GM21528 (cell line): ENCODE data around the gene SESN2.

Experiments used
- ATAC-seq: cut with Tn5 transposase; IDR thresholded peaks from one replicate; pipeline ENCODE4 v1.9.1; 2021; ENCODE audit warnings: mild to moderate bottlenecking, moderate library complexity; ENCODE audit not compliant: unreplicated experiment, low FRiP score

Gene SESN2

DNA sequence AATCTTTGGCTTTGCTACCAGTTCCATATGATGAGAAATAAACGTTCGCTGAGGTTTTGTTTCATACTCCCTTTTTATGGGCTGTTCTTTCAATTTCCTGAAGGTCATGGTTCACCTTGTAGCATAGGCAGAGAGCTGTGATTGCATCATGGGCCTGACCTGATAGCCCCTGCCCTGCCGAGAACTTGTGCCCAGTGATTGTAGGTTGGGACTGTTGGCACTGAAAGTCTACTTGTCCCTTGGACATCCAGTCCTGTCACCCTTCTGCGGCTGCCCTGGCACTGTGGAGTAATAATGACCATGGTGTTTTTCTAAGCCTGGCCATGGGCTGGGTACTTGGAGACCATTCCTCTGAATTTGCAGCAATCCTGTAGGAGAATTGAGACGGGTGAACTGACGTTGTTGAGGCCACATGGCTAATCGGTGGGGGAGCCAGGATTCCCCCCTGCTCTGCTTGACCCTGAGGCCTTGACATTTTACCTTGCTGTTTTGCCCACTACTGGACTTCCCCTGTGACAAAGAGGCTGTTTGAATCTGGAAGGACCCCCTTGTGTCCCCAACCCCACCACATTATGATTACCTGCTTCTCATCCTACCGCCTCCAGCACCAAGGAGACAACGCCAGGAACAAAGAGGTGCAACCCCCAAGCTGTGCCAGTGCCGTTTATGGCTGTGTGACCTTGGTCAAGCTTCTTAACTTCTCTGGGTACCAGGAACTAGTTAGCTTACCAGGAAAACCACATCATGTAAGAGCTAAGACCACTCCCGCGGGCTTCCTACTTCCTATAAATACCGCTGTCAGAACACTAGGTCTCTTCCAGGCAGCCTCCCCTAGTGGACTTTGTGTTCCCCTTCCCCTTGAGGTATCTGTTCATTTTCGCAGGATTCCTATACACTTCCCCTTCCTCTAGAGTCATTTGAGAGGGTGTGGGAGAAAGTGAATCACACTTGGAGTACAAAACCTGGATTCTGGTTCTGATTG, 23.4 kb downstream of the SESN2 start:
- no peak for ATAC-seq

DNA sequence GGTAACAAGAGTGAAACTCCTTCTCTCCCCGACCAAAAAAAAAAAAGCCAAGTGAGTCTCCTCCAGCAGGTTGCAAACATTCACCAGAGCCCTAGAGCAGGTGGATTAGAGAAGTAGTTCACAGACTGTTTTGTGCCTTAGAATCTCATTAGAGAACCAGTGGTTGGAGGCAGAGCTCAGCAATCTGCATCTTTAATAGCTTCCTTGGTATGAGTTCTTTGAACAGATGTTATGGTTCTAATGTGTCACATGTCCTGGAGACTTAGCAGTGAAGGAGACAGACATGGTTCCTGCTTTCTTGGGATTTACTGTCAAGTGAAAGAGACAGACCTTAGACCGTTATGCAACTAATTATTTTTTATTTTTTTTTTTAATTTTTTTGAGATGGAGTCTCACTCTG, 26.8 kb downstream of the SESN2 start:
- no peak for ATAC-seq

DNA sequence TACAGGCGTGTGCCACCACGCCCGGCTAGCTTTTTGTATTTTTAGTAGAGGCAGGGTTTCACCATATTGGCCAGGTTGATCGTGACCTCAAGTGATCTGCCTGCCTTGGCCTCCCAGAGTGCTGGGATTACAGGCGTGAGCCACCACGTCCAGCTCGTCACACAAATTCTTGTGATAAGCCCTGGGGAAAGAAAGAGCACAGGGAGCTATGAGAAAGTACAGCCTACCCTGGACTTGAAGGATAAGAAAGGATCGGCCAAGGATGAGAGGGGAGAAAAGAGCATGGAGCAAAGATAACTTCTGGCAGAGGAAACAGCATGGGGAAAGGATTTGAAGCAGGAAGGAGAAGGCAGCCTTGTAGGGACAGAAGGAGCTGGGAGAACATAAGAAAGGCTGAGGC, 29.2 kb downstream of the SESN2 start:
- ATAC-seq = no peak

DNA sequence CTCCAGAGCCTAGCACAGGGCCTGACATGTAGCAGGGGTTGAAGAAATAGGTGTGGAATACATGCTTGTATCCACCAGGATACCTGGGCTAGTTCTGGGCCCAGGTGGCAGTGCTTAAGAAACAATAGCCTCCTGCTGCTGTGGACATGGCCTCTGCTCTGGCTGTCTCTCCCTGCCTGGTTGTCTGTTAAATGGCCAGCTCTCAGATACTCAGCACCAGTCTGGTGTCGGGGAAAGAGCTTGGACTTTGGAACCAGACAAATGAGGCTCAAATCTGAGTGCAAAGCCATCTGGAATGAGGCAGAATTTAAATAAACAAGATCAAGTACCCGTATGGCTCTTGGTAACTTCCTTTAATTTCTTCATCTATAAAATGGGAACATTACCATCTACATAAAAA, 31.5 kb downstream of the SESN2 start:
- no peak for ATAC-seq

DNA sequence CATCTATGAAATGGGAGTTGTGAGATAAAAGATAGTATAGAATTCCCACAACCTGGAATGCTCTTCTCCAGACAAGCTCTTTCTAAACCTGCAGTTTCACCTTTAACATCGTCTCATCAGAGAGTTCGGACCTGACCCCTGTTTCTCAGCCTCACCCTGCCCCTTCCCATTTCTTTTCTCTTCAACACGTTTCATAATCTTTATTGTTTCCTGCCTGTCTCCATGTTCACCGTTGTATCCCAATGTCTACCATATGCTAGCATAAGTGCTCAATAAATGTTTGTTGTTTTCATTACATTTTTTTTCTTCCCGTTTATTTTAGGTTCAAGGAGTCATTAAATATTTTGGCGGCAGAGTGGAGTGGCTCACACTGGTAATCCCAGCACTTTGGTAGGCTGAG, 32.4 kb downstream of the SESN2 start:
- ATAC-seq = no peak

DNA sequence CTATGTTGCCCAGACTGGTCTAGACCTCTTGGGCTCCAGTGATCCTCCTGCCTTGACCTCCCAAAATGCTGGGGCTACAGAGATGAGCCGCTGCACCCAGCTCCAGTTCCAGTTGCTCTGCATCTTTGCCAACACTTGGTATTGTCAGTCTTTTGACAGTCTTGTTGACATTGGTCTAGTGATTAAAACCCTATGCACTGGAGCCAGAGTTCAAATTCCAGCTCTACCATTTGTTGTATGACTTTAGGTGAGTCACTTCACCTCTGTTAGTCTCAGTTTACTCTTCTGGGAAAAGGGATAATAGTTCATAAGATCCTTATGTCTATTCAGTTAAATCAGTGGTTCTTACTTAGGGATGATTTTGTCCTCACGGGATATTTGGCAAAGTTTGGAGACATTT, 36.6 kb downstream of the SESN2 start:
- no peak for ATAC-seq

DNA sequence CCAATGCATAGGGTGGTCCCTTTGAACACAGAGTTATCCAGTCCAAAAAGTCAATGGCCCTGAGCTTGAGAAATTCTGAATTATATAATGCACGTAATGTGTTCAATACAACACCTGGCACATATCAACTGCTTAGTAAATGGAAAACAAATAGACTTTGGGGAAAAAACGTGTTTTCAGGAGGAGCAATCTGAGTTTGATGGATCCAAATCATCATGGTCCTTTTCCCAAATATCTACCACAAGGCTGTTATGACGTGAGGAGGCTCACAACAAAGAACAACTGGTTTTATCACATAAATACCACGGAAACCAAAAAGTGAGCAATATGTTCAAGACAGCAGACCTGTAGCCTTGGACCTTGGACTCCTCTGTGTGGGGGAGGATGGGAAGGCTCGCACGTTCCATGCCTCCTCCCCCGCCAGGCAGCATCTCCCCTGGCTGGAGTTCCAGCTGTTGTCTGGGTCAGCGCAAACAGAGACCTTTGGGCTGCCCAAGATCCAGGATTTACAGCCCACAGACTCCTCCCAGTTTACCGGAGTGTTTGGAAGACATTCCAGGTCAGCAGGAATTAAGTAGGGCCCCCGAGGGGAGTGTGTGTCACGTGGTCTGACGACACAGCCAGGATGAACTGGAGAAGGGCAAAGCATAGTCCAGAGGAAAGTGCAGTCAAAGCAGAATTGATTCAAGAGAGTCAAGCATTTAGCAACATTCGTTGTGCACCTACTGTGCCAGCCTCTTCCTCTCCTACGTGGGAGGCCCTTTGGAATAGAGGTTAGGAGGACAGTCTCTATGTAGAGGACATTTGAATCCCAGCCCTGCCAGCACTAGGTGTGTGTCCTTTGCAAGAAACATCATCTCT, 37.3 kb downstream of the SESN2 start:
- ATAC-seq = no peak

DNA sequence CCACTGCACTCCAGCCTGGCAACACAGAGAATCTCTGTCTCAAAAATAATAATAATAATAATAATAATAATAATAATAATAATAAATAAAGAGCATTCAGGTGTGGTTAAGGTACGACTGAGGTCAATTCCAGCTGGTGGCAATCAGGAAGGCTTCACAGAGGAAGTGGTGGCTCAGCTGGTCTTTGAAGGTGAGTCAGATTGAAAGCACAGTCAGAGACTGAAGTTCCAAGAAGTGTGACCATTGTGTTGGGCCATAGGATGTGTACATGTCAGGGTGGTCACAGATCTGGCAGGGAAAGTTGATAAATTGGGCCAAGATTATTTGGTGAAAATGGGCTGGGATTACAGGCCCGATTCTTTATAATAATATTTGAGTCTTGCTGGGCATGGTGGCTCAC, 38.5 kb downstream of the SESN2 start:
- ATAC-seq = no peak

DNA sequence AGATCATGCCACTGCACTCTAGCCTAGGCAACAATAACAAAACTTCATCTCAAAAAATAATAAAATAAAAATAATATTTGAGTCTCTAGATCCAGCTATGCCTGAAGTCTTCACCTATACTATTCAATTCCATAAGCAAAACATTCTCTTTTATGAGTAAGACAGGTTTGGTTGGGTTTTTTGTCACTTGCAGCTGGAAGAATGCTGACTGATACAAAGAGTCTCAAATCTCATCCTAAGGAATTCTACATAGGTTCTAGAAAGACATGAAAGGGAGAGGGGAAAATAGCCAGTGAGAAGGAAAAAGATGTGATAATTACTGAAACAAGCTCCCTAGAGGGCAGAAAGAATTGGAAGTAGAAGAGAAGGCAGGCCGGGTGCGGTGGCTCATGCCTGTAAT, 39.1 kb downstream of the SESN2 start:
- no peak for ATAC-seq

DNA sequence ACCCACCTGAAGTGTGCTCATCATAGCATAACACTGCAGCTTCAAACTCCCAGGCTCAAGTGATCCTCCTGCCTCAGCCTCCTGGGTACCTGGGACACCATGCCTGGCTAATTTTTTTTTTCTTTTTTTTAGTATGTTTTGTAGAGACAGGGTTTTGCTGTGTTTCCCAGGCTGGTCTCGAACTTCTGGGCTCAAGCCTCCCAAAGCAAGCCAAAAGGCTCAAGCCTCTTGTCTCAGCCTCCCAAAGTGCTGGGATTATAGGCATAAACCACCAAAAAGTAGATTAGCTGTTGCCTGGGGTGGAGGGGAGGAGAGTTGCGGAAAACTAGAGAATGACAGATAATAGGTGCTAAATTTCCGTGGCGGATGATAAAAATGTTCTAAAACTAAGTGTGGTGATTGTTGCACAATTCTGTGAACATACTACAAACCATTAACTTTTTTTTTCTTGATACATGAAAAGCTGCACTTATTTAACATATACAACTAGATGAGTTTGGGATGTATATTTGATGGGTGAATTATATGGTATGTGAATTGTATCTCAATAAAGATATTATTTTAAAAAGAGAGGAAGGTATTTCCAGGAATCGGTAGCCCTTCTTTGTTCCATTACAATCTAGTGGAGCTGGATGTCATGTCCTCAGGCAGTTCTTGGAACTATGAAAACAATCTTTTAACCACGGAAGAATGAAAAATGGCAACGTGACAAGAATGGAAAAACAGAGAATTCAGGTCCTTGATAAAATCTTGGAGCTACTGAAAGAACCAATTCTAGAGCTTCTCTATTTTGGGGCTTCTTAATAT, 42.3 kb downstream of the SESN2 start:
- ATAC-seq = no peak

DNA sequence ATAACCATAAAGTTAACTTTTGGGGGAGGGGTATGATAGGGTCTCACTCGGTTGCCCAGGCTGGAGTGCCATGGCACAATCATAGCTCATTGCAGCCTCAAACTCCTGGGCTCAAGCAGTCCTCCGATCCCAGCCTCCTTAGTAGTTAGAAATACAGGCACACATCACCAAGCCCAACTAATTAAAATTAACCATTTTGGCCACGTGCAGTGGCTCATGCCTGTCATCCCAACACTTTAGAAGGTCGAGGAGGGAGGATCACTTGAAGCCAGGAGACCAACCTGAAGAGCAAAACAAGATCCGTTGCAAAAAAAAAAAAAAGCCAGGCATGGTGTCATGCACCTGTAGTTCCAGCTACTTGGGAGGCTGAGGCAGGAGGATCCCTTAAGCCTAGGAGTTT, 42.9 kb downstream of the SESN2 start:
- no peak for ATAC-seq

DNA sequence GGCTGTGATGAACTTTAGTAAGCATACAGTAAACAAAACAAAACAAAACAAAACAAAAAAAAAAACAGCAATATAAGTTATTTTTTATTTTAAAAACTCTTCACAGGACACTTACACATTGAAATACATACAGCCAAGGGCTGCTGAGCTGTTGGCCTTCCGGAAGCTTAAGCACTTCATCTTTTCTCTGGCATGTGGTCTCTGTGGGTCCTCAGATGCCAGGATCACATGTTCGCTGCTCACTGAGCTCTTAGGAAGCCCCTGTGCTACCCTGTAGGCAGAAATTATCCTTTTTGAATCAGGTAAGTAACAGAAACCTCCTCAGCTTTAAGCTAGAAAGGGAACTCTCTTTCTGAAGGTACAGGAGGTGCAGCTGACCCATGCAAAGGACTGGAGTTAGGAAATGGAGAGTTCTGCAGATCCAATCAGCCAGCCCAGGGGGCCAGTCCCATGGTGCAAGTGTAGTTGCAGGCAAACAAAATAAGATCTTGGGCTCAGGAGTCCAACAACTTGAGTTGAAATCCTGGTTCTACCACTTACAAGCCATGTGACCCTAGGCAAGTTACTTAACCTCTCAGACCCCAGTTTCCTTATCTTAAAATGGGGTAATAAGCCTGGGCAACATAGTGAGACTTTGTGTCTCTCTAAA, 47.1 kb downstream of the SESN2 start:
- no peak for ATAC-seq

DNA sequence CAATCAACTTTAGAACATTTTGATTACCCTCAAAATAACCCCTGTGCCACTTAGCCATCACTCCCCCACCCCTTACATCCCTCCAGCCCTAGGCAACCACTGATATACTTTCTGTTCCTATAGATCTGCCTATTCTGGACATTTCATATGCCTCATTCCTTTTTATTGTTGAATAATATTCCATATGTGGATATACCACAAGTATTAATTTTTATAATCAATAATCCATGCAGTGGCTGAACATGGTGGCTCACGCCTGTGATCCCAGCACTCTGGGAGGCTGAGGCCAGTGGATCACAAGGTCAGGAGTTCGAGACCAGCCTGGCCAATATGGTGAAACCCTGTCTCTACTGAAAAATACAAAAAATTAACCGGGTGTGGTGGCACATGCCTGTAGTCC, 49.4 kb downstream of the SESN2 start:
- no peak for ATAC-seq

DNA sequence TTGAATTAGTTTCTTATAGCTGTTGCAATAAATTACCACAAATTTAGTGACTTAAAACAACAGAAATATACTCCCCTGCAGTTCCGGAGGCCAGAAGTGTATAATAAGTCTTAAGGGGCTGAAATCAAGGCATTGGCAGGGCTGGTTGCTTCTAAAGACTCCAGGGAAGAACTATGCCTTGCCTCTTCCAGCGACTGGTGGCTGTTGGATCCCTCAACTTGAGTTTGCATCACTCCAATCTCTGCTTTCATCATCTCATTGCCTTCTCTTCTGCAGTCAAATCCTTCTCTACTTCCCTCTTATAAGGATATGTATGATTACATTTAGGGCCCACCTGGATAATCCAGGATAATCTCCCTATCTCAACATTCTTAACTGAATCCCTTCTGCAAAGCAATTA, 50.4 kb downstream of the SESN2 start:
- no peak for ATAC-seq

DNA sequence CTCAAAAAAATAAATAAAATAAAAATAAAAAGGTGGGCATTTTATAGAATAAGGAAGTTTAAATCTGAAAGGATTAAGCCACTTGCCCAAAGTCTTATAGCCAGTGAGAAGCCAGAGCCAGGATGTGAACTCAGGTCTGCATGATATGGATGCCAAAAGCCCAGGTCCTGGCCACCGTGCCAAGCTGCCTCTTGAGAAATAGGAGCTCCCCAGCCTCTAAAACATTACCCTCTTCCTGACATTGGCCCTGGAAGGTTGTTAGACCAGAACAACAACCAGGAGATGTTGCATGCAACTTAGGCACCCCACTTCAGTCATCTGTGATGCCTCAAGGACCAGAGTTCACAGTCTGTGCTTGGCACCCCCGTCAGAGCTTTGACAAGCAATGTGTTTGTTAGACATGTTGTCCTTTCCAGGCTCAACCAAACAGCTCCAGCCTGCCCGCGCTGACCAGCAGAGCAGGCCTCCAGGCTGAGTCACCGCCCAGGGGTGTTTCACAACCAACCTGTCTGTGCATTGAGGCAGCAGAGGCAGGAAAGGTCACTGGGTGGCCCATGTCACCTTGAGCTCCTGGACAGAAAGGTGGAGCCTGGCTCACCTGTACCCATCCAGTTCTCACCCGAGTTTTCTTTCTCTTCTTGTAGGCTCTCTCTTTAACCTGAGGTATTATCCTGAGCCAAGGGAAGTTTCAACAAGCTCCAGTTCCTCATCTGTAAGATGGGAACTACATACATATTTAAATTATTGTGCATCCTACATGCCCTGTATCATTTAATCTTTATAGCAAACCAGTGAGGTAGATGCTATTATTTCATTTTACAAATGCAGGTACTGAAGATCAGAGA, 54.6 kb downstream of the SESN2 start:
- ATAC-seq = no peak

DNA sequence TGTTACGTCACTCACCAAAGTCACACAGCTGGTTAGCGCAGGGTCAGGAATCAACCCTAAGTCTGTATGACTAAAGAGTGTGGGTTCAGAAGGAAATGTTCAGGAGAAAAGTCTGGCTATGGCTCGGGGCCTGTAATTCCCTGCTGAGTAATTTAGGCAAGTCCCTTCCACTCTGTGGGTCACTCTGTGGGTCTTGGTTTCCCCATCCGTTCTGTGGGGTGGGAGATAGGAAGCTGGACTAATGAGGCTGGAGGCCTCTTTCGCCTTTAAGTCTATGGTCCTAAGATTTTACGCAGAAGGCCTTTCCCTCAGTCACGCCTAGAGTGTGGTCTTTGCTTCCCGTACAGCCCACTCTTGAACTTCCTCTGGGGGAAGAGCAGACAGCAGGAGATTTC, 55.2 kb downstream of the SESN2 start:
- ATAC-seq = no peak

DNA sequence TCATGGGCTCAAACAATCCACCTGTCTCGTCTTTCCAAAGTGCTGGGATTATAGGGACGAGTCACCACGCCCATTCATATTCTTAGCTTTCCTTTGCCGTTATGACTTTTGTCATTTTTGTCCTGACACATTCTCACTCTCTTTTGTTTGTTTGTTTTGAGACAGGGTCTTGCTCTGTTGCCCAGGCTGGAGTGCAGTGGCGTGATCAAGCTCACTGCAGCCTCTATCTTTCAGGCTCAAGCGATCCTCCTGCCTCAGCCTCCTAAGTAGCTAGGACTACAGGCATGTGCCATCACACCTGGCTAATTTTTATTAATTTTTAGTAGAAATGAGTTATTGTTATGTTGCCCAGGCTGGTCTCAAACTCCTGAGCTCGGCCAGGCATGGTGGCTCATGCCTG, 57.7 kb downstream of the SESN2 start:
- ATAC-seq = no peak

DNA sequence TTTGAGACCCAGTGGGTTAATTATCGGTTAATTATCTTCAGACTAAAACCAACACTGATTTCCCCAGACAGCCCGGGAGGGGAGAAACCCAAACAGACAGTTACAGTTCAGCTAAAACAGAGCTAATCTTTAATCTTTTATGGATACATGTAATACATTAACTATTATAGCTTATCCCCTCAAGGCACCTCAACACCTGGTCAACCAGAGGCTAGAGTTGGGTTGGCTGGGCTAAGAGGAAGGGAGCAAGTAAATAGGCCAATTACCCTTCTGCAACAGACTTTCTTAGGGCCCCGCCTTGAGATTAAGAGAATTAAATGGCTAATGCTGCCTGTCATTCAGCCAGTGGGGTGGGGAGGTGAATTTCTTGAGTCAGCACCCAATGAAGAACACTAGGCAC, 62.9 kb downstream of the SESN2 start:
- no peak for ATAC-seq

DNA sequence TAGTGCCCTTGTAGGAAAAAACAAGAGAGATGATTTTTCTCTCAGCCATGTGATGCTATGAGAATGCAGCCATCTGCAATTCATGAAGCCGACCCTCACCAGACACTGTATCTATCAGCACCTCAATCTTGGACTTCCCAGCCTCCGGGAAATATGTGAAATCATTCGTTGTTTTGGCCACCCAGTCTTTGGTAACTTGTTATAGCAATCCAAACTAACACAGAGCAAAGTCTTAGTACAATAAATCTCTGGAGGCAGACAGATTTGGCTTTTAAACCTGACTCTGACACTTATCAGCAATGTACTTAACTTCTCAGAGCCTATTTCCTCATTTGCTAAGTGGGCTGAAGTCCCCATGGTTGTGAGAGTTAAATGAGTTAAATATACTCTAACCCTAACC, 64.4 kb downstream of the SESN2 start:
- ATAC-seq = no peak
